Mammary epithelial cell (primary cell): ENCODE measurements around the gene HFE.

Experiments used
- EZH2 ChIP-seq: IDR thresholded peaks from 2 replicates; pipeline ENCODE4 v1.6.1; 2012; ENCODE audit warnings: low read length, inconsistent platforms, borderline replicate concordance
- TF ChIP-seq, protein P1 (sequence below), 2 donors: IDR thresholded peaks in 1 of 2; conservative IDR thresholded peaks in 1 of 2; 2 replicates each; pipeline ENCODE4 v1.5.1; 2011 to 2012; ENCODE audit warnings: inconsistent platforms in 2 of 2, low read length in 2 of 2, mild to moderate bottlenecking in 2 of 2, control low read depth in 1 of 2, low read depth in 1 of 2; ENCODE audit not compliant: insufficient read depth in 1 of 2; ENCODE audit errors: extremely low read depth in 1 of 2

DNA sequence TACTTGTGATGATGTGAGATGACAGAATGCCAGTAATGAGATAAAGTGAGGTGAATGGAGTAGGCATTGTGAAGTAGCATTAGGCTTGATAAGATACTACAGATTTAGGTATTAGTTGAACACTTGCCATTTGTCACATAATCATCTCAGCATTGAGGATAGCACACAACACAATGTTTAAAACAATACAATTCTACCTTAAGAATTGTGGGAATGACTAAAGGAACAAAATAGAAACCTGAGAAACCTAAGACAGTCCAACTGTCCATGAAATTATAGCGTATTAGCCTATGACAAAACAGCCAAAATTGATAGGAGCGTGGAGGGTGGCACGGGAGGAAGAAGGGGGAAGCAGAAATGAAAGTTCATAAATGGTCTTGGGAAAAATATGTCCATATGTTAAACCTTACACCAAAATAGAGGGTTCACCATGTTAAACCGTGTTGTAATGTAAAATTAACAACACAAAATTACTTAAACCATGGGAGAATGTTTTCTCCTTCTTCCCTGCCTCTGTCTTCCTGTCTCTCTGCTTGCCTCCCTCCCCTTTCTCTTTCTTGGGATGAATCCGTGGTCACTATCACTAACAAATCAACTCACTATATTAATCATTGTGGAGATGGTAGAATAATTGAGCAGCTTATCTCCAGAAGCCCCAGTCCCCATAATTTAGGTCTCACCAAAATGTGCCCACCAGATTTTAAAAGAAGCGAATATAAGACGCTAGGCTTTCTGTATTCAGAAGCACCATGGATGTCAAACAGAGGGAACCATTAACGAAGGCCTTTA lies 33.0 kb upstream of the HFE start:
- TF ChIP-seq, protein P1, sequence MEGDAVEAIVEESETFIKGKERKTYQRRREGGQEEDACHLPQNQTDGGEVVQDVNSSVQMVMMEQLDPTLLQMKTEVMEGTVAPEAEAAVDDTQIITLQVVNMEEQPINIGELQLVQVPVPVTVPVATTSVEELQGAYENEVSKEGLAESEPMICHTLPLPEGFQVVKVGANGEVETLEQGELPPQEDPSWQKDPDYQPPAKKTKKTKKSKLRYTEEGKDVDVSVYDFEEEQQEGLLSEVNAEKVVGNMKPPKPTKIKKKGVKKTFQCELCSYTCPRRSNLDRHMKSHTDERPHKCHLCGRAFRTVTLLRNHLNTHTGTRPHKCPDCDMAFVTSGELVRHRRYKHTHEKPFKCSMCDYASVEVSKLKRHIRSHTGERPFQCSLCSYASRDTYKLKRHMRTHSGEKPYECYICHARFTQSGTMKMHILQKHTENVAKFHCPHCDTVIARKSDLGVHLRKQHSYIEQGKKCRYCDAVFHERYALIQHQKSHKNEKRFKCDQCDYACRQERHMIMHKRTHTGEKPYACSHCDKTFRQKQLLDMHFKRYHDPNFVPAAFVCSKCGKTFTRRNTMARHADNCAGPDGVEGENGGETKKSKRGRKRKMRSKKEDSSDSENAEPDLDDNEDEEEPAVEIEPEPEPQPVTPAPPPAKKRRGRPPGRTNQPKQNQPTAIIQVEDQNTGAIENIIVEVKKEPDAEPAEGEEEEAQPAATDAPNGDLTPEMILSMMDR (conservative IDR thresholded peaks at IDR 0.05 in 1 of 2, IDR thresholded peaks at IDR 0.05 in 1 of 2; ENCODE audit: extremely low read depth in 1 of 2, insufficient read depth in 1 of 2, low read depth in 1 of 2, low read length in 2 of 2) = no peak
- no peak for TF ChIP-seq EZH2
